ENCODE results near the gene SHMT2.

DNA sequence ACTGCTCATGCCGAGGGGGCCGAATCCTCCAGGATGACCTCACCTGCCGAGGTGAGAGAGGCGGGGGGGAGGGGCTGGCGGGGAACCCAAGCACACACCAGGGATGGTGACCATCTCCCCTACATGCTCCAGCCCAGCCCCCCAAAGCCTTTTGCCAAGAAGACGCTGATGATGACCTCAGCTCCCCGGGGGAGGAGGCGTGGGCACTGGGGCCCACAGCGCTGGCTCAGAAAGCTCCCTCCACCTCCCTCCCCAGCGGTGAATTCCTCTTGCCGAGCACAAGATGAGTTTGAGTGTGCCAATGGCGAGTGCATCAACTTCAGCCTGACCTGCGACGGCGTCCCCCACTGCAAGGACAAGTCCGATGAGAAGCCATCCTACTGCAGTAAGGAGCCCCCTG lies 36.6 kb upstream of the SHMT2 start:
- TF ChIP-seq POLR2AphosphoS5 (IDR thresholded peaks at IDR 0.05; ENCODE audit: borderline replicate concordance, low read depth, low read length) (no peak), EZH2 (IDR thresholded peaks at IDR 0.05) (no peak), FOXP2 (optimal IDR thresholded peaks at IDR 0.05; ENCODE audit: control extremely low read depth, extremely low read length, insufficient read depth) (no peak)

Measured in SK-N-MC (cell line).